ENCODE data around the gene EGLN3. TPM values are rescaled to one million over a fixed set of nuclear protein-coding genes. Genes with fewer than 3 reads are reported as not detected.
A peak's percentile ranks its signal among the peaks of the same experiment; 100 is the strongest.

Gene EGLN3
- total and polyA plus RNA-seq, 2 of the 13 experiments (the other 11 are each of a cell fraction or from before 2014, with no cell fraction given) = 0.18 to 27.3 TPM

DNA sequence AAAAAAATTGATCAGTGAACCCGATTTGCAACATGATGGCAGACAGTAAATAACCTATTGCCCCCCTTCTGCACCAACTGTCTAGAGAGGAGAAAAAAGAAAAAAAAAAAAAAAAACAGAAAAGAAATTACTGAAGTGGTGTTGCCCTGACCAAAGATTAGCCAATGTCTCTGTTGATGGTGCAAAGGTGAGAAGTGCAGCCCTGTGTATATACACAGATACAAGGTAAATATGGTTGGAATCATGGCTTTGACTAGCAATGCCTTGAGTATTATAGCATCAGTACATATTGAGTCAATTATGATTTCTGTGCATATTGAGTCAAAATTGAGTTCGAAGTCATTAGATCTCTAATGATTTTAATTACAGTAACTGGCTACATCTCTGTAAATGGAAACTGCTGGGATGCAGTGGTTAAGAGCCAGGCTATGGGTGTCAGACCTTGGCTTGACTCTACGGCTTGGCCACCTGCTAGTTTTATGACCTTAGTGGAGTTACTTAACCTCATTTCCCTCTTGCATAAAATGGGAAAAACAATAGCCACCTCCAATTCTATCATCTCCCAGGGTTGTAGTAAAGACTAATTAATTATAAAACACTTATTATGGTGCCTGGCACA is 51.0 kb downstream of the EGLN3 start (continued):
- TF ChIP-seq, protein P1, sequence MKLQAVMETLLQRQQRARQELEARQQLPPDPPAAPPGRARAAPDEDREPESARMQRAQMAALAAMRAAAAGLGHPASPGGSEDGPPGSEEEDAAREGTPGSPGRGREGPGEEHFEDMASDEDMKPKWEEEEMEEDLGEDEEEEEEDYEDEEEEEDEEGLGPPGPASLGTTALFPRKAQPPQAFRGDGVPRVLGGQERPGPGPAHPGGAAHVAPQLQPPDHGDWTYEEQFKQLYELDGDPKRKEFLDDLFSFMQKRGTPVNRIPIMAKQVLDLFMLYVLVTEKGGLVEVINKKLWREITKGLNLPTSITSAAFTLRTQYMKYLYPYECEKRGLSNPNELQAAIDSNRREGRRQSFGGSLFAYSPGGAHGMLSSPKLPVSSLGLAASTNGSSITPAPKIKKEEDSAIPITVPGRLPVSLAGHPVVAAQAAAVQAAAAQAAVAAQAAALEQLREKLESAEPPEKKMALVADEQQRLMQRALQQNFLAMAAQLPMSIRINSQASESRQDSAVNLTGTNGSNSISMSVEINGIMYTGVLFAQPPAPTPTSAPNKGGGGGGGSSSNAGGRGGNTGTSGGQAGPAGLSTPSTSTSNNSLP (IDR thresholded peaks at IDR 0.05; ENCODE audit: low read depth, low read length) = peak; percentile 99
- TF ChIP-seq, protein P2, sequence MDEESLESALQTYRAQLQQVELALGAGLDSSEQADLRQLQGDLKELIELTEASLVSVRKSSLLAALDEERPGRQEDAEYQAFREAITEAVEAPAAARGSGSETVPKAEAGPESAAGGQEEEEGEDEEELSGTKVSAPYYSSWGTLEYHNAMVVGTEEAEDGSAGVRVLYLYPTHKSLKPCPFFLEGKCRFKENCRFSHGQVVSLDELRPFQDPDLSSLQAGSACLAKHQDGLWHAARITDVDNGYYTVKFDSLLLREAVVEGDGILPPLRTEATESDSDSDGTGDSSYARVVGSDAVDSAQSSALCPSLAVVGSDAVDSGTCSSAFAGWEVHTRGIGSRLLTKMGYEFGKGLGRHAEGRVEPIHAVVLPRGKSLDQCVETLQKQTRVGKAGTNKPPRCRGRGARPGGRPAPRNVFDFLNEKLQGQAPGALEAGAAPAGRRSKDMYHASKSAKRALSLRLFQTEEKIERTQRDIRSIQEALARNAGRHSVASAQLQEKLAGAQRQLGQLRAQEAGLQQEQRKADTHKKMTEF (CRISPR knock-in tag; IDR thresholded peaks at IDR 0.05) = peak; percentile 81
- TF ChIP-seq RCOR2 (CRISPR knock-in tag; IDR thresholded peaks at IDR 0.05) (0 out of 2 replicates have a peak, but pooled peaks have one; percentile 55), GABPA (IDR thresholded peaks at IDR 0.05; ENCODE audit: low read depth, low read length) (no peak), GABPA (CRISPR knock-in tag; IDR thresholded peaks at IDR 0.05; ENCODE audit: low read depth) (peak; percentile 35; the same call in 1 of the 2 replicates), MXD4 (CRISPR knock-in tag; IDR thresholded peaks at IDR 0.05) (no peak), RBAK (CRISPR knock-in tag; IDR thresholded peaks at IDR 0.05) (0 out of 2 replicates have a peak, but pooled peaks have one; percentile 28), GFI1 (CRISPR knock-in tag; IDR thresholded peaks at IDR 0.05; ENCODE audit: borderline replicate concordance) (no peak), NCOA2 (CRISPR knock-in tag; IDR thresholded peaks at IDR 0.05) (peak; percentile 37; the same call in 1 of the 2 replicates), ZNF556 (CRISPR knock-in tag; IDR thresholded peaks at IDR 0.05; ENCODE audit: borderline replicate concordance) (peak; percentile 87; the same call in 1 of the 2 replicates), ASH2L (IDR thresholded peaks at IDR 0.05; ENCODE audit: insufficient read length, low read depth, low read length) (peak; percentile 44), CCDC6 (CRISPR knock-in tag; IDR thresholded peaks at IDR 0.05) (no peak), HDAC2 (CRISPR knock-in tag; IDR thresholded peaks at IDR 0.05) (peak; percentile 64; the same call in 1 of the 2 replicates), HOXD1 (CRISPR knock-in tag; IDR thresholded peaks at IDR 0.05) (peak; percentile 33; the same call in 1 of the 2 replicates), FOXA3 (CRISPR knock-in tag; IDR thresholded peaks at IDR 0.05) (peak; percentile 99), LCORL (IDR thresholded peaks at IDR 0.05) (peak; percentile 41; the same call in 1 of the 2 replicates), LCORL (CRISPR knock-in tag; IDR thresholded peaks at IDR 0.05) (peak; percentile 77), ZNF292 (CRISPR knock-in tag; IDR thresholded peaks at IDR 0.05; ENCODE audit: borderline replicate concordance, low read depth) (peak; percentile 85; the same call in 1 of the 2 replicates), TP53 (CRISPR knock-in tag; conservative IDR thresholded peaks at IDR 0.05) (no peak), ELF4 (CRISPR knock-in tag; IDR thresholded peaks at IDR 0.05; ENCODE audit: borderline replicate concordance) (0 out of 2 replicates have a peak, but pooled peaks have one; percentile 18), EHMT2 (IDR thresholded peaks at IDR 0.05; ENCODE audit: borderline replicate concordance, low read depth, low read length) (peak; percentile 97)
- TF ChIP-seq, protein P3, sequence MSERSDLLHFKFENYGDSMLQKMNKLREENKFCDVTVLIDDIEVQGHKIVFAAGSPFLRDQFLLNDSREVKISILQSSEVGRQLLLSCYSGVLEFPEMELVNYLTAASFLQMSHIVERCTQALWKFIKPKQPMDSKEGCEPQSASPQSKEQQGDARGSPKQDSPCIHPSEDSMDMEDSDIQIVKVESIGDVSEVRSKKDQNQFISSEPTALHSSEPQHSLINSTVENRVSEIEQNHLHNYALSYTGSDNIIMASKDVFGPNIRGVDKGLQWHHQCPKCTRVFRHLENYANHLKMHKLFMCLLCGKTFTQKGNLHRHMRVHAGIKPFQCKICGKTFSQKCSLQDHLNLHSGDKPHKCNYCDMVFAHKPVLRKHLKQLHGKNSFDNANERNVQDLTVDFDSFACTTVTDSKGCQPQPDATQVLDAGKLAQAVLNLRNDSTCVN (CRISPR knock-in tag; IDR thresholded peaks at IDR 0.05; ENCODE audit: borderline replicate concordance) = no peak
- TF ChIP-seq, protein P4, sequence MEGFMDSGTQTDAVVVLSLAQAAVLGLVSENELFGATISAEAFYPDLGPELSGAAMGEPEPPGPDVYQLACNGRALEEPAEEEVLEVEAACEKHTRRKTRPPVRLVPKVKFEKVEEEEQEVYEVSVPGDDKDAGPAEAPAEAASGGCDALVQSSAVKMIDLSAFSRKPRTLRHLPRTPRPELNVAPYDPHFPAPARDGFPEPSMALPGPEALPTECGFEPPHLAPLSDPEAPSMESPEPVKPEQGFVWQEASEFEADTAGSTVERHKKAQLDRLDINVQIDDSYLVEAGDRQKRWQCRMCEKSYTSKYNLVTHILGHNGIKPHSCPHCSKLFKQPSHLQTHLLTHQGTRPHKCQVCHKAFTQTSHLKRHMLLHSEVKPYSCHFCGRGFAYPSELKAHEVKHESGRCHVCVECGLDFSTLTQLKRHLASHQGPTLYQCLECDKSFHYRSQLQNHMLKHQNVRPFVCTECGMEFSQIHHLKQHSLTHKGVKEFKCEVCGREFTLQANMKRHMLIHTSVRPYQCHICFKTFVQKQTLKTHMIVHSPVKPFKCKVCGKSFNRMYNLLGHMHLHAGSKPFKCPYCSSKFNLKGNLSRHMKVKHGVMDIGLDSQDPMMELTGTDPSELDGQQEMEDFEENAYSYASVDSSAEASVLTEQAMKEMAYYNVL (CRISPR knock-in tag; IDR thresholded peaks at IDR 0.05; ENCODE audit: borderline replicate concordance) = peak; percentile 74; the same call in 1 of the 2 replicates
